Common myeloid progenitor, CD34-positive (primary cell): Measurements from ENCODE around the gene CTAGE8.
A peak's percentile ranks its signal among the peaks of the same experiment; 100 is the strongest.
"Not testable (repeated sequence)": the region's sequence is repeated elsewhere in the genome, so short reads cannot be mapped to it uniquely, and the experiment has no call there.

ENCODE experiments used
- CTCF ChIA-PET: fragments of 350-600 bp; sonication (Branson Sonifier 250); formaldehyde crosslinking; loops from one replicate; lab custom pipeline; 2021; ENCODE audit warnings: antibody characterized with exemption; lab: Charles Lee
- POLR2A ChIA-PET: fragments of 350-600 bp; sonication (Branson Sonifier 250); formaldehyde crosslinking; loops from one replicate; lab custom pipeline; 2021; ENCODE audit warnings: antibody characterized with exemption; lab: Charles Lee
- DNase-seq, 3 donors: peaks; one replicate each; pipeline versions ENCODE4 v3.0.0 to v3.0.0-alpha.2; 2013
- H3K27ac ChIP-seq, 2 experiments: 1 replicate in 1 of 2; 2 replicates in 1 of 2; pipeline ENCODE4 v1.7.0; 2013; ENCODE audit warnings: inconsistent platforms in 2 of 2, low read length in 2 of 2, mild to moderate bottlenecking in 2 of 2, low read depth in 1 of 2, moderate library complexity in 1 of 2; ENCODE audit not compliant: severe bottlenecking in 2 of 2, insufficient read depth in 1 of 2, poor library complexity in 1 of 2
- H3K27me3 ChIP-seq, 5 experiments: replicated peaks in 2 of 5; 1 replicate in 3 of 5; 2 replicates in 2 of 5; pipeline versions ENCODE4 v1.6.1 to v1.7.0; 2013; ENCODE audit warnings: low read length in 4 of 5, mild to moderate bottlenecking in 2 of 5, moderate library complexity in 2 of 5, inconsistent platforms in 1 of 5; ENCODE audit not compliant: insufficient read depth in 5 of 5, control insufficient read depth in 4 of 5
- H3K36me3 ChIP-seq, 4 experiments: 1 replicate in 2 of 4; 2 replicates in 2 of 4; pipeline versions ENCODE4 v1.6.1 to v1.7.0; 2013; ENCODE audit warnings: low read length in 3 of 4, control low read depth in 1 of 4, mild to moderate bottlenecking in 1 of 4; ENCODE audit not compliant: control insufficient read depth in 4 of 4, insufficient read depth in 4 of 4
- H3K4me1 ChIP-seq, 4 experiments: 1 replicate in 3 of 4; 2 replicates in 1 of 4; pipeline versions ENCODE4 v1.6.1 to v1.7.1; 2013; ENCODE audit warnings: low read length in 3 of 4, mild to moderate bottlenecking in 3 of 4, control low read depth in 1 of 4, inconsistent platforms in 1 of 4, moderate library complexity in 1 of 4; ENCODE audit not compliant: control insufficient read depth in 4 of 4, insufficient read depth in 4 of 4; ENCODE audit errors: control extremely low read depth in 1 of 4
- H3K4me3 ChIP-seq, 7 experiments: 1 replicate in 4 of 7; 2 replicates in 3 of 7; pipeline versions ENCODE4 v1.5.1 to v1.7.0; 2013; ENCODE audit warnings: mild to moderate bottlenecking in 7 of 7, low read length in 6 of 7, moderate library complexity in 6 of 7, inconsistent platforms in 2 of 7, low read depth in 2 of 7, control low read depth in 1 of 7; ENCODE audit not compliant: insufficient read depth in 4 of 7, control insufficient read depth in 1 of 7; ENCODE audit errors: extremely low read depth in 1 of 7
- H3K9me3 ChIP-seq, 5 experiments: 1 replicate in 4 of 5; 2 replicates in 1 of 5; pipeline versions ENCODE4 v1.6.1 to v1.7.1; 2013; ENCODE audit warnings: low read length in 4 of 5, mild to moderate bottlenecking in 2 of 5, inconsistent platforms in 1 of 5, low read depth in 1 of 5, moderate library complexity in 1 of 5; ENCODE audit not compliant: control insufficient read depth in 4 of 5, insufficient read depth in 2 of 5; ENCODE audit errors: control extremely low read depth in 1 of 5
- WGBS: methylation state at CpG from one replicate; pipeline ENCODE4 v1.1.5; 2013; ENCODE audit not compliant: insufficient coverage; 5-methylcytosine and 5-hydroxymethylcytosine counted together

The CTAGE8 gene

GRCh38 chr7:144302578-144303303 is 33.7 kb upstream of the CTAGE8 start:
- CTCF ChIA-PET, H3K4me1 ChIP-seq, POLR2A ChIA-PET: not testable (repeated sequence)

GRCh38 chr7:144293794-144294499 is 24.9 kb upstream of the CTAGE8 start:
- CTCF ChIA-PET, H3K27ac ChIP-seq, H3K4me1 ChIP-seq, POLR2A ChIA-PET, H3K27me3 ChIP-seq, H3K4me3 ChIP-seq, DNase-seq, H3K36me3 ChIP-seq, H3K9me3 ChIP-seq: not testable (repeated sequence)
- WGBS = no CpG with 5 or more reads among the region's 60 CpGs

More at GRCh38 chr7:144302578-144303303, 33.7 kb upstream of the CTAGE8 start:
- WGBS = no CpG with 5 or more reads among the region's 1 CpG
- H3K4me3 ChIP-seq, H3K27ac ChIP-seq, H3K36me3 ChIP-seq, DNase-seq, H3K27me3 ChIP-seq, H3K9me3 ChIP-seq: not testable (repeated sequence)

- H3K4me3 ChIP-seq, CTCF ChIA-PET, H3K9me3 ChIP-seq, DNase-seq, POLR2A ChIA-PET, H3K4me1 ChIP-seq, H3K36me3 ChIP-seq, H3K27ac ChIP-seq, H3K27me3 ChIP-seq: not testable (repeated sequence)
- 96% methylated on average over 3 of the region's 14 CpGs for WGBS
These were observed 23.5 kb upstream of the CTAGE8 start for GRCh38 chr7:144292384-144293161.

GRCh38 chr7:144291607-144292006 is 22.5 kb upstream of the CTAGE8 start:
- H3K36me3 ChIP-seq, H3K4me3 ChIP-seq, CTCF ChIA-PET, H3K27me3 ChIP-seq, POLR2A ChIA-PET, H3K27ac ChIP-seq, H3K4me1 ChIP-seq, H3K9me3 ChIP-seq: not testable (repeated sequence)
- 0% methylated on average over 1 of the region's 4 CpGs for WGBS
- peak; percentile 2 to 64 (median 7) for DNase-seq

DNA sequence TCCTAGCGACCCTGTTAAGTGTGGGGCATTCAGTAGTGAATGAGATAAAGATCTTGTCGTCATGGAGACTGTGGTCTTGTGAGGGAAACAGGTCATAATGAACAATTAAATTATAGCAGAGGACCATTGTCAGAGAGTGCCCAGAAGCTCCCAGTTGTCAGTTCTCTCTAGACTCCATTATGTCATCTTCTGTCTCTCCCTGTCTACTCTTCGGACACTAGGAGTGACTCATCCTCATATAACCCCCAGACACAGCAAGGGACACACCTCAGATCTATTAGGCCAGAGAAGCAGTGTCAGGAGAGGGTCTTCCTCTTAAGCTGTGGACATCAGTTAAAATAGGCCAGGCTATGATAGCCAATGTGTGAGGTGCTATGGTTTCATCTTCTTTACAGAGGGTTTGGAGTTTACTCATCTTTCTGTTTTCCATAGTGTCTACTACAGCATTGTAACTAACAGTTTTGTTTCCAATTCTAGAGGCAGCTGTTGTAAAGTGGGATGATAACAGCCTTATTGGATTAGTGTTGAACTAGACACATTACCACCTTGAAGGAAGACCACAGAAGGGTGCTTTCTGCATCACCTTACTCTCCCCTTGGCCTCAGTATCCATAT is 18.2 kb upstream of the CTAGE8 start:
- no CpG with 5 or more reads among the region's 3 CpGs for WGBS
- H3K36me3 ChIP-seq, H3K4me3 ChIP-seq, DNase-seq, H3K27me3 ChIP-seq, H3K27ac ChIP-seq, POLR2A ChIA-PET, H3K9me3 ChIP-seq, H3K4me1 ChIP-seq, CTCF ChIA-PET: not testable (repeated sequence)

- no CpG with 5 or more reads among the region's 6 CpGs for WGBS
- H3K4me3 ChIP-seq, POLR2A ChIA-PET, H3K9me3 ChIP-seq, CTCF ChIA-PET, H3K4me1 ChIP-seq, H3K27me3 ChIP-seq, H3K36me3 ChIP-seq, DNase-seq, H3K27ac ChIP-seq: not testable (repeated sequence)
These were observed 14.6 kb upstream of the CTAGE8 start for GRCh38 chr7:144283716-144284115.
